Esophagus squamous epithelium (tissue), 4 donors: Measurements from ENCODE around the gene MAP3K9.

Source experiments
- CTCF ChIP-seq, 6 experiments: fragments of 450-650 bp in 4 of 6; fragments of 200-600 bp in 2 of 6; sonication (generic) in 2 of 6; IDR thresholded peaks; one replicate each; pipeline ENCODE4 v1.5.1; 2016 to 2019; ENCODE audit warnings: antibody characterized with exemption in 6 of 6, mild to moderate bottlenecking in 4 of 6, moderate library complexity in 4 of 6
- POLR2A ChIP-seq, 4 donors: fragments of 450-650 bp; IDR thresholded peaks; one replicate each; pipeline ENCODE4 v1.6.1; 2017; ENCODE audit warnings: antibody characterized with exemption in 4 of 4, mild to moderate bottlenecking in 4 of 4, moderate library complexity in 3 of 4

- no peak for TF ChIP-seq CTCF (IDR thresholded peaks at IDR 0.05)
- no peak for TF ChIP-seq POLR2A (IDR thresholded peaks at IDR 0.05)
These were observed 7.5 kb downstream of the MAP3K9 start for GRCh38 chr14:70801836-70802235.
